Fibroblast of skin of left biceps (primary cell): ENCODE measurements around the gene XRCC6.
"Not testable (repeated sequence)": the region's sequence is repeated elsewhere in the genome, so short reads cannot be mapped to it uniquely, and the experiment has no call there.

Experiments
- DNase-seq, 2 experiments: peaks; one replicate each; pipeline ENCODE4 v3.0.0-alpha.2; 2013; ENCODE audit warnings: low read depth in 2 of 2

XRCC6 gene

GRCh38 chr22:41598891-41599635 is 22.0 kb upstream of the XRCC6 start:
- no peak for DNase-seq

DNA sequence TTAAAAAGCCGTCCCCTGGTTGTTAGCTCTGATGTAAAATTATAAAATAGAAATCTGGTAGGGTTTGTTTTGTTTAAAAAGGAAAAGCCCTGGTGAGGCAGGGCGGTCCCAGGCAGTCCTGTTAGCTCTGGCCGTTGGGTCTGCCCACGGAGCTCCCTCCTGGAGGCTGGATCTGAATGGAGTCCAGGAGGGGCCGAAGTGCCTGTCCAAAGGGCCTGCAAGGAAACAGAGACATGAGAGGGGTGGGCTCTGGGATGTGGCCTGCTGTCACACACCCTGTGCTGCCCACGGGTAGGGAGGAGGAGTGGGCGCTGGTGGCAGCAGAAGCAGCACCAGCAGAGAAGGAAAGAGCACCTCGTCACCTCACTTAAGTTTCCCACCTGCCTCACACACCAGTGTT is 20.1 kb upstream of the XRCC6 start:
- no peak for DNase-seq

GRCh38 chr22:41603873-41604332 is 17.2 kb upstream of the XRCC6 start:
- no peak for DNase-seq

DNA sequence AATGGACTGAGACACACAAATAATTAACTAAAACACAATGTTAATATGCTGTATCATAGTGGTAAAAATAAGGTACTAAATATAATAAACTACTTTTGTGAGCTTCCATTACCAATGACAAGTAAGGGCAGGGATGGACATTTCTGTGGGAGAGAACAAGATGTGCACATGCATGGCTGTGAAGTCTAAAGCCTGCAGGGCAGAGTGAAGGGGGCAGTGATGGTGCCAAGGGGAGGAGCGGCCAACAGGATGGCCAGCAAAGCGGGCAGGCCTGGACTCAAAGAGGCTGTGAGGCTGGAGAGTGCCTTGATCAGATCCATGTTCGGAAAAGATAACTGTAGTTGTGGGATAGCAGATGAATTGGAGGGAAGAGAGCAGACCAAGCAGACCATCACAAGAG is 12.7 kb upstream of the XRCC6 start:
- DNase-seq = no peak

- no peak for DNase-seq
Observed at GRCh38 chr22:41612603-41613306, 8.3 kb upstream of the XRCC6 start.

DNA sequence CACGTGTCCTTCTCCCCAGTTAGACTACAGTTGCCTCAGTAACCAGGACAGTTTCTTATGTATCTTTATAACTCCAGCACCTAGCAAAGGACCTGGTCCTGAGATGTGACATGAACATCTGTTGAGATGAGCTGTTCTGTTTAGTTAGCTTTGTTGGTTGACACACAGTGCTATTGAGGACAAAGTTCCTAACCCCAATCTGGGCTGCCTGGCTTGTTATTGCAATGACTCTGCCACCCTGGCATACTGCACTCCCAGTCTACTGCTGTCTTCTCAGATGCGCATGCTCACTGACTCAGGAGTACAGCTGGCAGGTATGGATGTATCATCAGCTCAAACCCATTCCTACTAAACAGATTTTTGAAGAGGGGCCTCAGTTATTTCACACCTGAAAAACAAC is 7.6 kb upstream of the XRCC6 start:
- DNase-seq = no peak

- no peak for DNase-seq
Observed at GRCh38 chr22:41619979-41620588, 1.0 kb upstream of the XRCC6 start.

- no peak for DNase-seq
Observed at GRCh38 chr22:41620589-41621098, 451 bp upstream of the XRCC6 start, which contains the start of gene DESI1. DESI1 (minus strand) TSS chr22:41621043; CDS start chr22:41620839, 204 bp downstream.

DNA sequence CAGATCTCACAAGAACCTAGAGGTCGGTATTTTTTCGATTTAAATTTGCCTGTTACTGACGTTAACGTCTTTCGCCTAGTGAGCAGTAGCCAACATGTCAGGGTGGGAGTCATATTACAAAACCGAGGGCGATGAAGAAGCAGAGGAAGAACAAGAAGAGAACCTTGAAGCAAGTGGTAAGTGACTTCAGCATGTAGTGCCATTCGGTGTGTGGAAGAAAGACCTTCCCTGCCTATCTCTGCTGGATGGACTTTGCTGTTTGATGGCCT is 750 bp downstream of the XRCC6 start:
- DNase-seq = no peak

DNA sequence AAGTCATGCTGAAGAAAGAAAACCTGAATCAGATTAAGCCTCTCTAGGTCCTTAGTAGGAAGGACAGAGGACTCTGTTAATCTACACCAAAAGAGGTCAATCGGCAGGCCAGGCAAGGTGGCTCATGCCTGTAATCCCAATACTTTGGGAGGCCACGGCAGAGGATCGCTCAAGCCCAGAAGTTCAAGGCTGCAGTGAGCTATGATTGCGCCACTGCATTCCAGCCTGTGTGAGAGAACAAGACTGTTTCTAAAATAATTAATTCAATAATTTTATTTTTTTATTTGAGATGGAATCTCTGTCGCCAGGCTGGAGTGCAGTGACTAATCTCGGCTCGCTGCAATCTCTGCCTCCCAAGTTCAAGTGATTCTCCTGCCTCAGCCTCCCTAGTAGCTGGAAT is 4.5 kb downstream of the XRCC6 start:
- DNase-seq = no peak

DNA sequence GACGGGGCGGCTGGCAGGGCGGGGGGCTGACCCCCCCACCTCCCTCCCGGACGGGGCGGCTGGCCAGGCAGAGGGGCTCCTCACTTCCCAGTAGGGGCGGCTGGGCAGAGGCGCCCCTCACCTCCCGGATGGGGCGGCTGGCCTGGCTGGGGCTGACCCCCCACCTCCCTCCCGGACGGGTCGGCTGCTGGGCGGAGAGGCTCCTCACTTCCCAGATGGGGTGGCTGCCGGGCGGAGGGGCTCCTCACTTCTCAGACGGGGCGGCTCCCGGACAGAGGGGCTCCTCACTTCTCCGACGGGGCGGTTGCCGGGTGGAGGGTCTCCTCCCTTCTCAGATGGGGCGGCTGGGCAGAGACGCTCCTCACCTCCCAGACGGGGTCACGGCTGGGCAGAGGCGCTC is 10.0 kb downstream of the XRCC6 start:
- DNase-seq = not testable (repeated sequence)

- not testable (repeated sequence) for DNase-seq
Observed at GRCh38 chr22:41631615-41632014, 10.5 kb downstream of the XRCC6 start.

- DNase-seq = not testable (repeated sequence)
Observed at GRCh38 chr22:41634610-41635009, 13.5 kb downstream of the XRCC6 start.

DNA sequence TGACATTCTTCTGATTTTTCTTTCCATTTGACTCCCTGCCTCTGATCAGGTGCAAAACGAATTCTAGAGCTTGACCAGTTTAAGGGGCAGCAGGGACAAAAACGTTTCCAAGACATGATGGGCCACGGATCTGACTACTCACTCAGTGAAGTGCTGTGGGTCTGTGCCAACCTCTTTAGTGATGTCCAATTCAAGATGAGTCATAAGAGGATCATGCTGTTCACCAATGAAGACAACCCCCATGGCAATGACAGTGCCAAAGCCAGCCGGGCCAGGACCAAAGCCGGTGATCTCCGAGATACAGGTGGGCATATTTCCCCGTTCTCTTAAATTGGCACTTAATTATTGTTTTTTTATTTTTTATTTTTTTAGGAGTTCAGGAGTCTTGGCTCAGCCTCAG is 15.4 kb downstream of the XRCC6 start:
- DNase-seq = no peak

DNA sequence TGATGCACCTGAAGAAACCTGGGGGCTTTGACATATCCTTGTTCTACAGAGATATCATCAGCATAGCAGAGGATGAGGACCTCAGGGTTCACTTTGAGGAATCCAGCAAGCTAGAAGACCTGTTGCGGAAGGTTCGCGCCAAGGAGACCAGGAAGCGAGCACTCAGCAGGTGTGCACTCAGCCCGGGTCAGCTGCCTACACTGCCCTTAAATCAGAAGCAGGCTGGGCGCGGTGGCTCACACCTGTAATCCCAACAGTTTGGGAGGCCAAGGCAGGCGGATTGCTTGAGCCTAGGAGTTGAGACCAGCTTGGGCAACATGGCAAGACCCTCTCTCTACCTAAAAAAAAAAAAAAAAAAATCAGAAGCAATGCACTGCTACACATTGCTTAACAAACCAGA is 16.5 kb downstream of the XRCC6 start:
- DNase-seq = not testable (repeated sequence)

DNA sequence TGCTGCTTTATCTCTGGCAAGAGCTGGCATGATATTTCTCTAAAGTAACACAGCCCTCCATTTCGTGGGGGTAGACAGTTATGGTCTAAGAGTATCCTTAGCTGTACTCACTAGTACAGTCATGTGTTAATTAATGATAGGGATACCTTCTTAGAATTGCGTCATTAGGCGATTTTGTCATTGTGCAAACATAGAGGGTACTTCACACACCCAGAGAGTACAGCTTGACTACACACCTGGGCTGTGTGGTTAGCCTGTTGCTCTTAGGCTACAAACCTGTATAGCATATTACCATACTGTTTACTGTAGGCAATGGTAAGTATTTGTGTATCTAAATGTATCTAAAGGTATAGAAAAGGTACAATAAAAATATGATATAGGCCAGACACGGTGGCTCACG is 17.0 kb downstream of the XRCC6 start:
- DNase-seq = no peak

- DNase-seq = no peak
Observed at GRCh38 chr22:41638748-41639147, 17.7 kb downstream of the XRCC6 start.

- DNase-seq = no peak
Observed at GRCh38 chr22:41641854-41642253, 20.8 kb downstream of the XRCC6 start.

DNA sequence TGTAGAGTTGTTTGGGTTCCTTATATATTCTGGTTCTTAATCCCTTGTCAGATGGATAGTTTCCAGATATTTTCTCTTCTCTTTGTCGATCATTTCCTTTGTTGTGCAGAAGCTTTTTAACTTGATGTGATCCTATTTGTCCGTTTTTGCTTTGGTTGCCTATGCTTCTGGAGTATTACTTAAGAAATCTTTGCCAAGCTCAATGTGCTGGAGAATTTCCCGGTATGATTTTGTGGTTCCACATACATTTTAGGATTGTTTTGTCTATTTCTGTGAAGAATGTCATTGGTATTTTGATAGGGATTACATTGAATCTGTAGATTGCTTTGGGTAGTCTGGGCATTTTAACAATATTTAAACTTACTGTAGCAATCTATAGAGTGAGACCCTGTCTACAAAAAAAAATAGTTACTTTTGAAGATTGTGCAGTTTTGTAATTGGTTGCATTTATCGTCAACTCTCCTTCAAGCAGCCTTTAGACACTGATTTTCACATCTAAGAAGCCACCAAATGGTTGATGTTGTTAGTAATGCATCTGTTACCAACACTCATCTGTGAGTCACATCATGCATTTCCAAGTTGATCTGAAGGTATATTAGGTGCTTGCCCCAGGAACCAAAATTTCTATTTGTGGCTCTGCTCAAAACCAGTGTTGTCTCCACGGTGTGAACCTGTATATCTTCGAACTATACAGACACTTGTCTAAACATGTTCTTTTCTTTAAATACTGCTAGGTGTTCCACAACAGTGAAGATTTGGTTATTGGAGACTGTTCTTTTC is 21.4 kb downstream of the XRCC6 start:
- DNase-seq = no peak

DNA sequence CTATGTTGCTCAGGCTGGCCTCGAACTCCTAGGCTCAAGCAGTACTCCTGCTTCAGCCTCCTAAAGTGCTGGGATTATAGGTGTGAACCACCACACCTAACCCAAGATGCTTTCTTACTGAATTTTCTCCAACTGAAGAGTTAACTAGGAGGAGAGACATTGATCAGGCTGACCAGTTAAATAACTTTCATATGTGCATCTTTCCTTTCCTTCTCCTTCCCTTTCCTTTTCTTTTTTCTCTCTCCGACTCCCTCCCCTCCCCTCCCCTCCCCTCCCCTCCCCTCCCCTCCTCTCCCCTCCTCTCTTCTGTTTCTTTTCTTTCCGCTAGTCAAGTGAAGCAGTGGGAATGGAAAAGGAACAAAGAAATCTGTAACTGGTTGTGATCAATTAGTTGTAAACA is 26.7 kb downstream of the XRCC6 start:
- no peak for DNase-seq

- no peak for DNase-seq
Observed at GRCh38 chr22:41648432-41648831, 27.3 kb downstream of the XRCC6 start.

GRCh38 chr22:41650229-41650628 is 29.1 kb downstream of the XRCC6 start:
- no peak for DNase-seq
